Caco-2 (cell line): Measurements from ENCODE around the gene FBXO31. TPM values are rescaled to one million over a fixed set of nuclear protein-coding genes. Genes with fewer than 3 reads are reported as not detected.

Experiments
- BruUV-seq: library from RNA; stranded (reverse); fragments of 400-500 nt; replicated peaks from 2 replicates; lab custom pipeline; 2021; lab: Mats Ljungman, UMichigan
- CTCF ChIA-PET: fragments of 300-600 bp; sonication (Branson Sonifier 250); formaldehyde crosslinking; loops from one replicate; lab custom pipeline; 2022; ENCODE audit warnings: antibody characterized with exemption; lab: Charles Lee
- POLR2A ChIA-PET: fragments of 300-600 bp; sonication (Branson Sonifier 250); formaldehyde crosslinking; loops from one replicate; lab custom pipeline; 2022; ENCODE audit warnings: antibody characterized with exemption; lab: Charles Lee
- DNase-seq, 2 experiments: peaks; one replicate each; pipeline versions ENCODE4 v3.0.0 to v3.0.0-alpha.2; 2020 to 2022
- H3K27me3 ChIP-seq: replicated peaks from 2 replicates; pipeline ENCODE4 v1.6.0; 2011; ENCODE audit warnings: low read length; ENCODE audit not compliant: control insufficient read depth, insufficient read depth
- H3K36me3 ChIP-seq: 2 replicates; pipeline ENCODE4 v1.5.1; 2011; ENCODE audit warnings: low read length; ENCODE audit not compliant: control insufficient read depth, insufficient read depth
- H3K4me1 ChIP-seq: fragments of 250-450 bp; sonication (Bioruptor Pico); 2 replicates; pipeline ENCODE4 v1.5.1; 2020; ENCODE audit warnings: mild to moderate bottlenecking
- H3K4me3 ChIP-seq: 2 replicates; pipeline ENCODE4 v1.5.1; 2011; ENCODE audit warnings: low read depth, mild to moderate bottlenecking, control low read depth, low read length
- H3K9me3 ChIP-seq: fragments of 250-450 bp; sonication (Bioruptor Pico); 2 replicates; pipeline ENCODE4 v1.5.1; 2020; ENCODE audit warnings: mild to moderate bottlenecking, moderate library complexity
- H3K27ac Mint-ChIP-seq: one replicate; pipeline ENCODE4 v1.8.0; 2022; ENCODE audit warnings: mixed read lengths; ENCODE audit not compliant: unreplicated experiment
- H3K27me3 Mint-ChIP-seq: one replicate; pipeline ENCODE4 v1.8.0; 2022; ENCODE audit warnings: mixed read lengths; ENCODE audit not compliant: insufficient read depth, unreplicated experiment
- H3K36me3 Mint-ChIP-seq: one replicate; pipeline ENCODE4 v1.8.0; 2022; ENCODE audit warnings: mild to moderate bottlenecking, mixed read lengths; ENCODE audit not compliant: insufficient read depth, unreplicated experiment
- H3K4me1 Mint-ChIP-seq: one replicate; pipeline ENCODE4 v1.8.0; 2022; ENCODE audit warnings: low read depth, mixed read lengths; ENCODE audit not compliant: unreplicated experiment
- H3K4me3 Mint-ChIP-seq: one replicate; pipeline ENCODE4 v1.8.0; 2022; ENCODE audit warnings: mild to moderate bottlenecking, moderate library complexity, mixed read lengths; ENCODE audit not compliant: unreplicated experiment
- H3K9me3 Mint-ChIP-seq: one replicate; pipeline ENCODE4 v1.8.0; 2022; ENCODE audit warnings: mixed read lengths; ENCODE audit not compliant: unreplicated experiment
- CTCF ChIP-seq, 2 experiments: fragments of 200-600 bp in 1 of 2; IDR thresholded peaks; 1 replicate in 1 of 2; 2 replicates in 1 of 2; pipeline versions ENCODE4 v1.5.1 to v1.8.0; 2011 to 2022; ENCODE audit warnings: antibody characterized with exemption in 1 of 2, control low read depth in 1 of 2, inconsistent platforms in 1 of 2, low read depth in 1 of 2, low read length in 1 of 2, mild to moderate bottlenecking in 1 of 2, moderate library complexity in 1 of 2; ENCODE audit not compliant: insufficient read depth in 1 of 2, severe bottlenecking in 1 of 2, unreplicated experiment in 1 of 2
- intact Hi-C: fragments of 100-400 bp; cut with micrococcal nuclease; formaldehyde crosslinking; loops from one replicate; pipeline ENCODE4 v1.10.0; 2022; ENCODE audit not compliant: unreplicated experiment
- total RNA-seq: library from RNA; stranded (reverse); gene quantifications from 2 replicates; pipeline ENCODE4 v1.2.3, GENCODE V29; 2022

The FBXO31 gene
- total RNA-seq, 1 experiment from 2014 or later, result 55.6 TPM

GRCh38 chr16:87284183-87284582 lies 99.4 kb downstream of the FBXO31 start:
- Histone ChIP-seq H3K4me3 (no peak overlapping the region), H3K27me3 (no peaks in the 10 kb centered on the region; the same call in 1 of the 2 replicates), H3K4me1 (no peaks in the 10 kb centered on the region), H3K9me3 (0 out of 2 replicates have a peak, but pooled peaks cover 6% of the 10 kb centered on the region), H3K36me3 (no peaks in the 10 kb centered on the region)
- Mint-ChIP-seq H3K9me3 (peaks cover 14% of the 10 kb centered on the region), H3K27ac (no peak overlapping the region), H3K4me3 (no peak overlapping the region), H3K27me3 (peaks cover 24% of the 10 kb centered on the region), H3K36me3 (no peaks in the 10 kb centered on the region), H3K4me1 (no peaks in the 10 kb centered on the region)
- TF ChIP-seq CTCF (IDR thresholded peaks at IDR 0.05; ENCODE audit: insufficient read depth in 1 of 2, low read depth in 1 of 2, low read length in 1 of 2, severe bottlenecking in 1 of 2, unreplicated experiment in 1 of 2), result no peak
- no TSS peak for BruUV-seq
- DNase-seq, result no peak
- ChIA-PET CTCF (no interaction called here), POLR2A (no interaction called here)
- intact Hi-C loops, result no loop called here

GRCh38 chr16:87279094-87279658 lies 104.4 kb downstream of the FBXO31 start:
- Mint-ChIP-seq H3K4me1 (no peaks in the 10 kb centered on the region), H3K9me3 (no peaks in the 10 kb centered on the region), H3K4me3 (no peak overlapping the region), H3K27me3 (peaks cover 26% of the 10 kb centered on the region), H3K36me3 (no peaks in the 10 kb centered on the region), H3K27ac (no peak overlapping the region)
- H3K4me3 ChIP-seq, result no peak overlapping the region
- no peaks in the 10 kb centered on the region for H3K36me3 ChIP-seq
- ChIA-PET CTCF (interaction anchor here (0.6 to 1.2 kb wide), 13 partner anchors 11 to 1229 kb away, joined by 3 to 9 read pairs (median 3); no protein-coding TSS in a partner anchor), POLR2A (no interaction called here)
- no TSS peak for BruUV-seq
- no peaks in the 10 kb centered on the region for H3K9me3 ChIP-seq
- H3K4me1 ChIP-seq, result 0 out of 2 replicates have a peak, but pooled peaks cover 4% of the 10 kb centered on the region
- DNase-seq, result no peak
- no peaks in the 10 kb centered on the region; the same call in 1 of the 2 replicates for H3K27me3 ChIP-seq
- intact Hi-C loops, result loop anchor here (10.0 kb wide), 1 partner anchor 214 kb away; no protein-coding TSS in a partner anchor
- no peak for TF ChIP-seq CTCF (IDR thresholded peaks at IDR 0.05; ENCODE audit: insufficient read depth in 1 of 2, low read depth in 1 of 2, low read length in 1 of 2, severe bottlenecking in 1 of 2, unreplicated experiment in 1 of 2)

- no peaks in the 10 kb centered on the region for H3K9me3 ChIP-seq
- POLR2A ChIA-PET, result no interaction called here
- intact Hi-C loops, result loop anchor here (1.0 to 10.0 kb wide), 3 partner anchors 75 to 714 kb away; no protein-coding TSS in a partner anchor
- no peak overlapping the region for H3K4me3 Mint-ChIP-seq
- no peak overlapping the region for H3K4me3 ChIP-seq
- H3K36me3 Mint-ChIP-seq, result no peaks in the 10 kb centered on the region
- CTCF ChIA-PET, result interaction anchor here (0.5 to 1.2 kb wide), 13 partner anchors 11 to 1229 kb away, joined by 3 to 9 read pairs (median 3); no protein-coding TSS in a partner anchor
- BruUV-seq, result no TSS peak
- peak; percentile 79 to 86 for DNase-seq
- no peaks in the 10 kb centered on the region for H3K36me3 ChIP-seq
- H3K9me3 Mint-ChIP-seq, result no peaks in the 10 kb centered on the region
- H3K27ac Mint-ChIP-seq, result no peak overlapping the region
- peak; percentile 95 to 98 for TF ChIP-seq CTCF (IDR thresholded peaks at IDR 0.05; ENCODE audit: insufficient read depth in 1 of 2, low read depth in 1 of 2, low read length in 1 of 2, severe bottlenecking in 1 of 2, unreplicated experiment in 1 of 2)
- H3K4me1 Mint-ChIP-seq, result no peaks in the 10 kb centered on the region
- peaks cover 25% of the 10 kb centered on the region for H3K27me3 Mint-ChIP-seq
- H3K27me3 ChIP-seq, result no peaks in the 10 kb centered on the region; the same call in 1 of the 2 replicates
- 0 out of 2 replicates have a peak, but pooled peaks cover 4% of the 10 kb centered on the region for H3K4me1 ChIP-seq
Observed at GRCh38 chr16:87278191-87279093, 105.1 kb downstream of the FBXO31 start.
